Measurements from ENCODE around the gene FBXL13.
"Not testable (repeated sequence)": the region's sequence is repeated elsewhere in the genome, so short reads cannot be mapped to it uniquely, and the experiment has no call there.

FBXL13 gene

DNA sequence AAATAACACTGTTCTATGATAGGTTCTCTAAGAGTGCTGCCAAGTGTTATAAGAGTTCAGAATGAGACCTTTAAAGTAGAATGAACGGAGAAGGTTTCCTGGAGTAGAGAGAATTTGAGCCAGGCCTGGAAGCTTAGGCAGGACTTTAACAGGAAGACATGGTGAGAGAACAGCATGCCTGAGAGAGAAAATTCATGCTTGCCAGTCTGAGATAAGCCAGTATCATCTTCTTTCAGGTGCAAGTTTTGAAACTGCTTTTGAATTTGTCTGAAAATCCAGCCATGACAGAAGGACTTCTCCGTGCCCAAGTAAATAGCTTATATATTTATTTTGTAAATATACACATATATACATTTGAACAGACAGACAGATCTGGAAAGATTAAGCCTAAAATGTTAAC is 22.4 kb upstream of the FBXL13 start:
- Histone ChIP-seq H3K4me3 (replicated peaks; ENCODE audit: insufficient read depth, low read length) (no peak overlapping the region), H3K27me3 (ENCODE audit: insufficient read depth, poor library complexity, severe bottlenecking) (no peaks in the 10 kb centered on the region), H3K27ac (replicated peaks) (no peak overlapping the region)
- no peak for DNase-seq (ENCODE audit: low read depth in 1 of 2, low spot score in 1 of 2)
- TF ChIP-seq, protein P1, sequence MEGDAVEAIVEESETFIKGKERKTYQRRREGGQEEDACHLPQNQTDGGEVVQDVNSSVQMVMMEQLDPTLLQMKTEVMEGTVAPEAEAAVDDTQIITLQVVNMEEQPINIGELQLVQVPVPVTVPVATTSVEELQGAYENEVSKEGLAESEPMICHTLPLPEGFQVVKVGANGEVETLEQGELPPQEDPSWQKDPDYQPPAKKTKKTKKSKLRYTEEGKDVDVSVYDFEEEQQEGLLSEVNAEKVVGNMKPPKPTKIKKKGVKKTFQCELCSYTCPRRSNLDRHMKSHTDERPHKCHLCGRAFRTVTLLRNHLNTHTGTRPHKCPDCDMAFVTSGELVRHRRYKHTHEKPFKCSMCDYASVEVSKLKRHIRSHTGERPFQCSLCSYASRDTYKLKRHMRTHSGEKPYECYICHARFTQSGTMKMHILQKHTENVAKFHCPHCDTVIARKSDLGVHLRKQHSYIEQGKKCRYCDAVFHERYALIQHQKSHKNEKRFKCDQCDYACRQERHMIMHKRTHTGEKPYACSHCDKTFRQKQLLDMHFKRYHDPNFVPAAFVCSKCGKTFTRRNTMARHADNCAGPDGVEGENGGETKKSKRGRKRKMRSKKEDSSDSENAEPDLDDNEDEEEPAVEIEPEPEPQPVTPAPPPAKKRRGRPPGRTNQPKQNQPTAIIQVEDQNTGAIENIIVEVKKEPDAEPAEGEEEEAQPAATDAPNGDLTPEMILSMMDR (IDR thresholded peaks at IDR 0.05; ENCODE audit: insufficient read depth, low read length) = no peak
- TF ChIP-seq POLR2AphosphoS5 (IDR thresholded peaks at IDR 0.05; ENCODE audit: low read depth) (no peak), SPI1 (IDR thresholded peaks at IDR 0.05; ENCODE audit: borderline replicate concordance, low read depth) (no peak), GABPA (IDR thresholded peaks at IDR 0.05; ENCODE audit: low read depth) (no peak)
- TF ChIP-seq, protein P2, sequence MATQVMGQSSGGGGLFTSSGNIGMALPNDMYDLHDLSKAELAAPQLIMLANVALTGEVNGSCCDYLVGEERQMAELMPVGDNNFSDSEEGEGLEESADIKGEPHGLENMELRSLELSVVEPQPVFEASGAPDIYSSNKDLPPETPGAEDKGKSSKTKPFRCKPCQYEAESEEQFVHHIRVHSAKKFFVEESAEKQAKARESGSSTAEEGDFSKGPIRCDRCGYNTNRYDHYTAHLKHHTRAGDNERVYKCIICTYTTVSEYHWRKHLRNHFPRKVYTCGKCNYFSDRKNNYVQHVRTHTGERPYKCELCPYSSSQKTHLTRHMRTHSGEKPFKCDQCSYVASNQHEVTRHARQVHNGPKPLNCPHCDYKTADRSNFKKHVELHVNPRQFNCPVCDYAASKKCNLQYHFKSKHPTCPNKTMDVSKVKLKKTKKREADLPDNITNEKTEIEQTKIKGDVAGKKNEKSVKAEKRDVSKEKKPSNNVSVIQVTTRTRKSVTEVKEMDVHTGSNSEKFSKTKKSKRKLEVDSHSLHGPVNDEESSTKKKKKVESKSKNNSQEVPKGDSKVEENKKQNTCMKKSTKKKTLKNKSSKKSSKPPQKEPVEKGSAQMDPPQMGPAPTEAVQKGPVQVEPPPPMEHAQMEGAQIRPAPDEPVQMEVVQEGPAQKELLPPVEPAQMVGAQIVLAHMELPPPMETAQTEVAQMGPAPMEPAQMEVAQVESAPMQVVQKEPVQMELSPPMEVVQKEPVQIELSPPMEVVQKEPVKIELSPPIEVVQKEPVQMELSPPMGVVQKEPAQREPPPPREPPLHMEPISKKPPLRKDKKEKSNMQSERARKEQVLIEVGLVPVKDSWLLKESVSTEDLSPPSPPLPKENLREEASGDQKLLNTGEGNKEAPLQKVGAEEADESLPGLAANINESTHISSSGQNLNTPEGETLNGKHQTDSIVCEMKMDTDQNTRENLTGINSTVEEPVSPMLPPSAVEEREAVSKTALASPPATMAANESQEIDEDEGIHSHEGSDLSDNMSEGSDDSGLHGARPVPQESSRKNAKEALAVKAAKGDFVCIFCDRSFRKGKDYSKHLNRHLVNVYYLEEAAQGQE (IDR thresholded peaks at IDR 0.05; ENCODE audit: insufficient replicate concordance, low read depth) = no peak

GRCh38 chr7:103095558-103095957 is 21.0 kb upstream of the FBXL13 start:
- H3K27ac ChIP-seq (replicated peaks); H3K4me3 ChIP-seq (replicated peaks; ENCODE audit: insufficient read depth, low read length); H3K27me3 ChIP-seq (ENCODE audit: insufficient read depth, poor library complexity, severe bottlenecking); DNase-seq (ENCODE audit: low read depth in 1 of 2, low spot score in 1 of 2): not testable (repeated sequence)

- Histone ChIP-seq H3K27ac (replicated peaks) (no peak overlapping the region), H3K4me3 (replicated peaks; ENCODE audit: insufficient read depth, low read length) (no peak overlapping the region), H3K27me3 (ENCODE audit: insufficient read depth, poor library complexity, severe bottlenecking) (no peaks in the 10 kb centered on the region)
- TF ChIP-seq, protein P1 (IDR thresholded peaks at IDR 0.05; ENCODE audit: insufficient read depth, low read length) = no peak
- TF ChIP-seq POLR2AphosphoS5 (IDR thresholded peaks at IDR 0.05; ENCODE audit: low read depth) (no peak), GABPA (IDR thresholded peaks at IDR 0.05; ENCODE audit: low read depth) (no peak), SPI1 (IDR thresholded peaks at IDR 0.05; ENCODE audit: borderline replicate concordance, low read depth) (no peak)
- TF ChIP-seq, protein P2 (IDR thresholded peaks at IDR 0.05; ENCODE audit: insufficient replicate concordance, low read depth) = no peak
- no peak for DNase-seq (ENCODE audit: low read depth in 1 of 2, low spot score in 1 of 2)
These were observed 19.5 kb upstream of the FBXL13 start for GRCh38 chr7:103094102-103094501.

- Histone ChIP-seq H3K4me3 (replicated peaks; ENCODE audit: insufficient read depth, low read length) (no peak overlapping the region), H3K27ac (replicated peaks) (no peak overlapping the region), H3K27me3 (ENCODE audit: insufficient read depth, poor library complexity, severe bottlenecking) (no peaks in the 10 kb centered on the region)
- no peak for DNase-seq (ENCODE audit: low read depth in 1 of 2, low spot score in 1 of 2)
- TF ChIP-seq POLR2AphosphoS5 (IDR thresholded peaks at IDR 0.05; ENCODE audit: low read depth) (no peak), GABPA (IDR thresholded peaks at IDR 0.05; ENCODE audit: low read depth) (no peak)
These were observed 18.8 kb upstream of the FBXL13 start for GRCh38 chr7:103093429-103093828.

DNA sequence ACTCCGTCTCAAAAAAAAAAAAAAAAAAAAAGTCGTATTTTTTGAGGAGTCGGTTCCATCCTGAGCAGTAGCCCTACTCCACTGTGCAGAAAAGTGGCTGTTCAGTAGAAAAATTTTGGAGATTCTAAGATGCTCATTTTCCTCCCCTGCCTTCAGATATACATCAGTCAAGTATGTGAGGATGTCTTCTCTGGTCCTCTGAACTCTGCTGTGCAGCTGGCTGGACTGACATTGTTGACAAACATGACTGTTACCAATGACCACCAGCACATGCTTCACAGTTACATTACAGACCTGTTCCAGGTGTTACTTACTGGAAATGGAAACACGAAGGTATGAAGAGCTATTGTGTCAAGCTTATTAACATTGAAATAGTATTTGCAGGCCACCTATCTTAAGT is 17.7 kb upstream of the FBXL13 start:
- H3K27ac ChIP-seq (replicated peaks); H3K4me3 ChIP-seq (replicated peaks; ENCODE audit: insufficient read depth, low read length); H3K27me3 ChIP-seq (ENCODE audit: insufficient read depth, poor library complexity, severe bottlenecking); DNase-seq (ENCODE audit: low read depth in 1 of 2, low spot score in 1 of 2): not testable (repeated sequence)
